Measurements from ENCODE around the gene AGPAT3.

AGPAT3 gene

DNA sequence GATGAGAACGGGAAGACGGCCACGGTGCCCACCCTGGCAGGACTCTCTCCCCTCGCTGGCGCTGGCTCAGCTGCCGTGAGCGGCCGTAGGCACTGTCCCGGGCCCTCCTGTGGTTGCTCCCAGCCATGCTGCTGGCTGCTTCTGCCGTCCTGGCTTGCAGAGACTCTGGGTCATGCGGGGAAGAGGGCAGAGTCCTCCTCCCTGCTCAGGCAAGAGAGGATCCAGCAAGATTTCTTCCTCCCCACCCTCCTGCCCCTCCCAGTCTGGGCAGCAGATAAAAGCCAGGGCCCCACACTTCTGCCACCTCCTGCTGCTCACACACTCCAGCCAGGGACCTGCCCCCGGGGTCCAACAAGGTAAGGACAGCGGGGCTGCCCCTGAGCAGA lies 60.1 kb downstream of the AGPAT3 start:
- no peak for DNase-seq

- no peak for DNase-seq
Observed at GRCh38 chr21:43925609-43926008, 60.6 kb downstream of the AGPAT3 start.

GRCh38 chr21:43926196-43926595 lies 61.2 kb downstream of the AGPAT3 start:
- no peak for DNase-seq

- no peak for DNase-seq
Observed at GRCh38 chr21:43927591-43928221, 62.7 kb downstream of the AGPAT3 start.

GRCh38 chr21:43928222-43929125 lies 63.5 kb downstream of the AGPAT3 start:
- no peak for DNase-seq

DNA sequence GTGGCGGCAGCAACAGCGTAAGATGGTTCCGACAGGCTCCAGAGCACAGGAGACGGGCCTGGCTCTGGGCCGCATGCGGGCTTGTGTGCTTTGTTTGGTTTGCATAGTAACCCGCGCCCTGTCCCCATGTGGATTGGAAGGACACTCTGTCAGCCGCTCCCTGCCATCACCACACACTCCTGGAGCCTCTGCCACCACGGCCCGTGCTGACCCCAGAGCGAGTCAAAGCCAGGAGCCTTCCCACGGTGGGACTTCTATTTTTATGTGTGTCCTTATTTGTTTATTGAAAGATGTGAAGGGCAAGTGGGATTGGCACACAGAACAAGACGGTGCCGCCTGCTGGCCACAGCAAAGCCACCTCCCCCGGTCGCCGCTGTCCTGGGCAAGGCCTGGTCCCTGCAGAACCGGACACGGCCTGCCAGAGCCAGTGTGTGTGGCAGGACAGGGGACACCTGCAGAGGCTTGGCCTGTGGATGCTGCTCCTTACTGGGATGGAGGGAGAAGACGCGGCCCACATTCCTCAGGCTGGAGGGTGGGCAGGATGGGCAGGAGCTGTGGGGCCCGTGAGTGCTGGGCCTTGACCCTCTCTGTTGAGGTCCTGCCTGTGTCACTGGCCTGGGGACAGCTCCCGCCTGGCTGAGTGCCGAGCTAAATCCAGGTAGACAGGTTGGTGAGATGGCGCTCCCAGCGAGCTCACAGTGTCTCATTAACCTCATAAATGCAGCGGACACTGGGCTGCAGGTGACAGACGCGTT lies 64.4 kb downstream of the AGPAT3 start:
- DNase-seq, result no peak

GRCh38 chr21:43930074-43930847 lies 65.2 kb downstream of the AGPAT3 start:
- no peak for DNase-seq

DNA sequence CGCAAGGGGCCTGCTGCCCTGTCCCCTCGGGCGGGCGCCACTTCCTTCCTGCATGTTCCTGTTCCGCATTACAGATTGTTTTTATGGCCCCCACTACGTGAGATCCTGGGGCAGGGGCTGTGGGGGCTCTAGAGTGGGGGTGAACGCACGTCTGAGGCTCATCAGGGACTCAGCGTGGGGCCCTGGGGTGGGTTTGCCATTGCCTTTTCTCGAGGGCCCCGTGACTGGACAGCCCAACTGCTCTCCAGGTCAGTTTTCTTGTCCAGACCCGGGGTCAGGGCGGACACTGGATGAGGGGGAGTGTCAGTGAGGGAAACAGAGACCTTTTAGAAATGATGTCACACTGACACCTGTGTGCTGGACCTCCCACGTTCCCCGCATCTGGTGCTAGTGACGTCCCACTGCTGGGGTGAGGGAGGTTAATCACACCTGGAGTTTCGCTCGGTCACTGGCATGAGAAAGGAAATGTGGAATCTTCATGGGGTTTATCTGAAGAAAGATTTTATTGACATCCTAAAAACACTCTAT lies 65.9 kb downstream of the AGPAT3 start:
- DNase-seq, result no peak

GRCh38 chr21:43931489-43931888 lies 66.5 kb downstream of the AGPAT3 start:
- no peak for DNase-seq

GRCh38 chr21:43932005-43932404 lies 67.0 kb downstream of the AGPAT3 start:
- DNase-seq, result no peak

- no peak for DNase-seq
Observed at GRCh38 chr21:43933199-43933598, 68.2 kb downstream of the AGPAT3 start.

GRCh38 chr21:43933680-43934079 lies 68.7 kb downstream of the AGPAT3 start:
- no peak for DNase-seq

GRCh38 chr21:43934116-43934515 lies 69.1 kb downstream of the AGPAT3 start:
- no peak for DNase-seq

GRCh38 chr21:43934716-43935705 lies 70.0 kb downstream of the AGPAT3 start:
- DNase-seq, result no peak

DNA sequence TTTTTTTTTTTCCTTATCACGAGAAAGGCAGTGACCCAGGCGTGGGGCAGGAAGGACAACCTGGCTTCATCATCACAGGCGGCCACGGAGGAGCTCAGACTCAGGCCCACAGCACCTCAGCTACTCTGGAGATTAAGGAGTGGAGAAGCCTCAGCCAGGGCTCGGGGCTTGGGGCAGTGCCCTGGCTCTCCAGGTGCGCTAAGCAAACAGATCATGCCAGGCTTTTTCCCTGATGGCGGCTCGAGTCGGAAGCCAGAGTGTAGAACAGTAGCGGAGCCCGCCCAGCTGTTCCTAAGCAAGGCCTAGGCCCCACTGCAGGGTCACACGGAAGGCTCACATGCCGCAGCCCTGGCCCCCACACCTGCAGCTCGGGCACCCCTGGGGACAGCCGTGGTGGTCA lies 70.7 kb downstream of the AGPAT3 start:
- DNase-seq, result no peak

DNA sequence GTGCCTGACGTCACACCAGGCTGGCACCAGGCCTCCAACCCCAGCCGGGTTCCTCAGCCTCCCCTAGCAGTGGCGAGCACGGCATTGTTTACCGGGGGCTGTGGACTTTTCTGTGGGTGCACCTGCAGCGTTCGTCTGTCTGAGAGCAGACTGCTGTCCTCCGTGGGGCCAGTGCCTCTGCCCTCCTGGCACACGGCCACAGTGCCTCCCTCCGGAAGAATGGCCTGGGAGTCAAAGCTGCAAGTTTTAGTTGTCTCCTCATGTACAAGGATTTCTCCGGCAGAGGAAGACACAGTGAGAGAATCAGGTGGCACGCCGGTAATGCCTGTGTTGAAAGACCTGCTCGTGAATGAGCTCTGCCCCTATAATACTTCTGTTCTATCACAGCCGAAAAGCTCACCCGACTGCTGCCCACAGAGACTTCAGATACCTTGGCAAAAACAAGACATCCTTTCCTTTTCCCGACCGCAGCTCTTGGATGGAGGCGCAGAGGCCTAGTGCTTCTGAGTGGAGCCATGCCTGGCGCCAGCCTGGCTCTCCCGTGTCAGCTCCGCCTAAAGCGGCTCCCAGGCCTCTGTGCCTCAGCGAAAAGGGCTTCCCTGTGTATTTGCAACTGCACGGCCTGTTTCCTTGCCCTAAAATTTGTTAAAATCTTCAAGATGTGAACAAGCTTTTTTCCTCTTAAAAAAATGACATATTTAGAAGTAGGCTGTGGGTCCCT lies 71.4 kb downstream of the AGPAT3 start:
- DNase-seq, result no peak

DNA sequence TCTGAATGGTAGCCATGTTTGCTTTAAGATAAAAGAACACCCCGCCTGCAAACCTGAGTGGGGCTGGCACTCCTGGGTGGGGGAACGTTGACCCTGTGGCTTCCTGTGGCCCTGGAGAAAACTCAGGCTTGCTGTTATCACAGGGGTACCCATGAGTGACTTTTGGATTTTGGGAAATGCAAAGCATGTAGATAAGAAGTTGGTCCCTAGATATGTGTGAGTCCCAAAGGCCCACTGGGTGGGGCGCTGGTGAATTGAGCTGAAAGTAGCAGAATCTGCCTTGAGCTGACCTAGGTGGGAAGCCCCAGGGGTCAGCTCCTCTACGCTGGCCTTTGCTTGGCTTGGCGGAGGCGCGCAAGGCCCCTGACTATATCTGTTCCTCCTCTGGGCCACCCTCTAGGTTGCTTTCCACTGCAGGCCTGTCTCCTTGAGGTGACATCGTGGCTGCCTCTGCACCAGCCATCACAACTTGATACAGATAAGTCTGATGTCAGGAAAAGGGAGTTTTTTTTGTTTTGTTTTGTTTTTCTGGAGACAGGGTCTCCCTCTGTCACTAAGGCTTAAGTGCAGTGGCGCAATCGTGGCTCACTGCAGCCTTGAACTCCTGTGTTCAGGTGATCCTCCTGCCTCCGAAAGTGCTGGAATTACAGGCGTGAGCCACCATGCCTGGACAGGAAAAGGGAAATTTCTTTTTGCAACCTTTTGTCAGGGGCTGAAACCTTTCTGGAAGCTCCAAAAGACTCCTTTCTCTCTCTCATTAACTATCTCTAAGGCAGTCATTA lies 72.2 kb downstream of the AGPAT3 start:
- DNase-seq, result no peak

DNA sequence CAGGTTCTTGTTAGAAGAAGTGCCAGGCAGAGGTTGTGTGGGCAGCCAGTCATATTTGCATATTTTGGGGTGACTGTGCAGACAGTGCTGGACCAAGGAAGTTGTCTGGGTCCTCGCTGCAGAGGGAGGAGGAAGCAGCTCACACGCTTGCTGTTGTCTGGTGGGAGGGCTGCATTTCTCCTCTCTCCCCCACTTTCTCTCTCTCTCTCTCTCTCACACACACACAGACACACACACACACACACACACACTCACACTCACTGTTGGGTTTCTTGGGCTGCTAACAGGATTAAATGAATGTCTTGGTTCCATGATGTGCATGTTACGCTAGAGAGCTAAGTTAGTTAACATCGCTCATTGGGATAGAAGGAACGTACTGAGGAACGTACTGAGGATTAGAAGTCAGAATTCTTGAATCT lies 72.9 kb downstream of the AGPAT3 start:
- DNase-seq, result no peak

GRCh38 chr21:43938751-43939442 lies 73.9 kb downstream of the AGPAT3 start:
- peak; percentile 69 to 92 for DNase-seq

Measured in bone marrow (tissue), 2 donors.